Measurements from ENCODE around the gene AUTS2.

DNA sequence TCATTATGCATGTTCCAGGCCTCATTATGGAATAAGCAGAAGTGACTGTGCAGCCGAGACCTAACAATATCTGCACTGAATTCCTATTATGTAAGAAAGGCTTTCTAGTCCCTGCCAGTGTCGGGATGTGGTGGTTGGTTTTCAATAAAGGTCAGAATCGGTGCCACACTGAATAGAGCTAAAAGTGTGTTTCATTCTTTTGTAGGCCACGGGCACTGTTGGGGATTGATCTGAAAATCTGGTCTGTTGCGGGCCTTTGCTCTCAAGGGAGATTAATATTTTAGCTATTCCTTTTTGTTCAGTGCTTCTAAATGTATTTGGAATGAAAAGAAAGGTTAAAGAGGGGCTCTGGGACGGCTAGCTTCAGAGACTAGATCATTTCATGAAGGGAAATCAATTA, 974.3 kb downstream of the AUTS2 start:
- no peak for TF ChIP-seq POLR2A (IDR thresholded peaks at IDR 0.05; ENCODE audit: low read depth, low read length)
- TF ChIP-seq POLR2AphosphoS5 (IDR thresholded peaks at IDR 0.05; ENCODE audit: low read depth, low read length): no peak
